HG03025 (cell line): ENCODE data around the gene PRSS36.
"Not testable (repeated sequence)": the region's sequence is repeated elsewhere in the genome, so short reads cannot be mapped to it uniquely, and the experiment has no call there.

ENCODE experiments used
- ATAC-seq: cut with Tn5 transposase; IDR thresholded peaks from one replicate; pipeline ENCODE4 v1.9.1; 2021; ENCODE audit warnings: mild to moderate bottlenecking, moderate library complexity; ENCODE audit not compliant: unreplicated experiment, low FRiP score

PRSS36 gene

GRCh38 chr16:31149894-31150890, at the start of gene PRSS36:
Gene PRSS36, minus strand, starts transcription at chr16:31150066. Its CDS starts 31 bp downstream, at chr16:31150035.
- ATAC-seq: no peak

- no peak for ATAC-seq
Observed at GRCh38 chr16:31199430-31200041, 49.7 kb upstream of the PRSS36 start.

DNA sequence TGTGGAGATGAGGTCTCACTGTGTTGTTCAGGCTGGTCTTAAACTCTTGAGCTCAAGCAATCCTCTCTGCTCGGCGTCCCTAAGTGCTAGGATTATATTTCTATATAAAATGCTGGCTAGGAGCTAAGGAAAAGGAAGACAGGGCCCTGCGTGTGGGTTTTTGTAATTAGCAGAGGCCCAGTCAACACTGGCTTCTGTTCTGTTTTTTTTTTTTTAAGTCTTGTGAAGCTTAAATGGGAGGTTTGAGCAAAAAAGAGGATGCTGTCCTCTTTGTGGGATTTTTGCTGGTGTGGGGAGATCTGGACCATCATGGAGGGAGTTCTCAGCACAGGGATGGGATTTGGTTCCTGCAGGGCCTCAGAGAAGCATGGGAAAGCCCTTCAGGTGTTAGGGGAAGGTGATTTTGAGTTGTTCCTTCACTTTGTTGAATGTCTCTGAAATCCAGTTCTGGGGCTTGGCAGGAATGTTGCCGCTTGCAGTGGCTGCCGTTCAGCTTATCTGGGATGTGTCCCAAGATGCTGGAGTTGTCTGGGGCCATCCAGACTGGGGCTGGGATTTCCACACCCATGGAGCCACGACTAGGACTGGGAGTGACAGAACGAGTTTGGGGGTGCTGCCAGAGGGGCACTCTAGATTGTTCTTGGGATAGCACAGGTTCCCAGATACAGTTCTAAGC, 48.5 kb upstream of the PRSS36 start:
- ATAC-seq: no peak

- ATAC-seq: no peak
Observed at GRCh38 chr16:31196324-31197088, 46.6 kb upstream of the PRSS36 start.

- ATAC-seq: not testable (repeated sequence)
Observed at GRCh38 chr16:31195861-31196260, 46.0 kb upstream of the PRSS36 start.

GRCh38 chr16:31194898-31195297, 45.0 kb upstream of the PRSS36 start:
- ATAC-seq: no peak

- ATAC-seq: no peak
Observed at GRCh38 chr16:31193874-31194273, 44.0 kb upstream of the PRSS36 start.

DNA sequence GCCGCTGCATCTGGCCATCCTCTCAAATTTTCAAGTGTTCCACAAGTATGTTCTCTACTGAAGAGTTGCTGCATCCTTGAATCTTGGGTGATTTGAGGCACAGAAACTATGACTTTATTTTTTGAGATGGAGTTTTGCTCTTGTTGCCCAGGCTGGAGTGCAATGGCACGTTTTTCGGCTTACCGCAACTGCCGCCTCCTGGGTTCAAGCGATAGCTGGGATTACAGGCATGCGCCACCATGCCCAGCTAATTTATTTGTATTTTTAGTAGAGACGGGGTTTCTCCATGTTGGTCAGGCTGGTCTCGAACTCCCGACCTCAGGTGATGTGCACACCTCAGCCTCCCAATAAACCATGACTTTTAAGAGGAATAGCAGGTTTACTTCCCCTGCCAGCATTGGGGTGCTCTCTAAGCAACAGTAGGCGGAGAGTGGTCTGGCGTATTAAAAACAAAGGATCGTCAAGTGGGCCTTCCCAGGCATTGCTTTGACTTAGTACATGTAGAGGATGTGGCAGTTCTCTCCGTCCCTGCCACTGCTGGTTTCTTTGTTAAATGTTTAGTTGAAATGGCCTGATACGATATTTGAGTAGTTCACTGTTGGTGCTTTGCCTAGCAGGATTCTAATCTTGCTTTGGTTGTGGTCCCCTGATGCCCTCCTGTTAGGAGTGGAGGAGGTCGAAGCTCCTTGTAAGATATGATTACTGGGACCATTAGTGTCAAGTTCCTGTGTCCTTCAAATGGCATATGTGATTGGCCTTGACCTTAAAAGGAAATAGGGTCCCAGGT, 43.2 kb upstream of the PRSS36 start:
- ATAC-seq: no peak

DNA sequence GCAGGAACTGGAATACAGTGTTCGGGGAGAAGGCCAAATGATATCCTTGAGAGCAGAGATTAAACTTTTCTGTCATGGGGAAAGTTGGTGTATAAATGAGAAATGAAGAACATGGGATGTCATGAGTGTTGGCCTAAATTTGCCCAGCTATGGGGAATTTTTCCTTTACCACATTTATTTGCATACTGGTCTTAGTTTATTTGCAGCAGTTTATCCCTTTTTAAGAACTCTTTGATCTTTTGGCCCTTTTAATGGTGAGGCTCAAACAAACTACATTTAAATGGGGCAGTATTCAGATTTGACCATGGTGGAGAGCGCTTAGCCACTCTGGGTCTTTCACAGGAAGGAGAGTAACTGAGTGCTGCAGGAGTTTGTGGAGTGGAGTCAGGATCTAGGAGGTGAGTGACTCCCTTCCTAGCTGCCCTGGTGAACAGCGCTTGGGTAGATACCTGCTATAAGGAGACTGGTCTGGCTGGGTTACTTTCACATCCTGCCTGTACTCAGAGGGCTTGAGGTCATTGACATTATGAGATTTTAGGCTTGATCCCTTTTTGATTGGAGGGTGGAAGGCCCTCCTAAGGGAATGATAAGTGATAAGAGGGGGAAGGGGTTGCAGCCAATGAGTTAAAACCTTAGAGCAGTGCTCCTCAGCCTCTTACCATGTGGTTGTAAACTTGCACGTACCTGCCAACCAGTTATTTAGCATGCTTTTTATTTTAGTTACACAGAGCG, 42.0 kb upstream of the PRSS36 start:
- ATAC-seq: no peak

DNA sequence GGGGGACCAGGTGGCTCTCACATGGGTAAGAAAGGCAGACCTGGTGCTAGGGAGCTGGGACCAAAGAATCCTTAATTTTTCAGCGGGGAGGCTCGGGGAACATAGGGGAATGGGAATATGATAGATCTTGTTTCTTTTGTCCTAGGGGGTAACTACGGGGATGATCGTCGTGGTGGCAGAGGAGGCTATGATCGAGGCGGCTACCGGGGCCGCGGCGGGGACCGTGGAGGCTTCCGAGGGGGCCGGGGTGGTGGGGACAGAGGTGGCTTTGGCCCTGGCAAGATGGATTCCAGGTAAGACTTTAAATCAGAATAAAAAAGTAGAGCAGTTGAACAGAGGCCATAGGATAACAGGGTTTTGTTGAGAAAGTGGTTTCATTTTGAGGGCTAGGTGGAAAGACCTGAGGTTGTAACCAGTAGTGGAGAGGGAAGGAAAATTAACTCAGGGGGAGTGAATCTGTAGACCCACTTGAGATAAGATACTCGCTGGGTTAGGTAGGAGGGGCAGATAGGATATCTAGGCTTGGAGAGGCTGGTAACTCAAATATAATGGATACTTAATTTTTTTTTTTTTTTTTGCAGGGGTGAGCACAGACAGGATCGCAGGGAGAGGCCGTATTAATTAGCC, 41.1 kb upstream of the PRSS36 start:
- ATAC-seq: no peak

DNA sequence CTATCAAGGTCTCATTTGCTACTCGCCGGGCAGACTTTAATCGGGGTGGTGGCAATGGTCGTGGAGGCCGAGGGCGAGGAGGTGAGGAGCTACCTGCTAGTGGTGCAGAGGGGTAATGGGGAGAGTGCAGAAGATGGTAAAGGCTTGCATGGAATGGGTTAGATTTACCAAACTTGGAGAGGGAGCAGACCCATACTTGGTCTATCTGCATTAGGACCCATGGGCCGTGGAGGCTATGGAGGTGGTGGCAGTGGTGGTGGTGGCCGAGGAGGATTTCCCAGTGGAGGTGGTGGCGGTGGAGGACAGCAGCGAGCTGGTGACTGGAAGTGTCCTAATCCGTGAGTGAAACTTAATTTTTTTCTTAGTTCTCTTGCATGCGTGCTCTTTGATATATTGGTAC, 40.2 kb upstream of the PRSS36 start:
- ATAC-seq: no peak

- no peak for ATAC-seq
Observed at GRCh38 chr16:31189412-31189778, 39.5 kb upstream of the PRSS36 start.

GRCh38 chr16:31188450-31189411, 38.9 kb upstream of the PRSS36 start:
- ATAC-seq: no peak

GRCh38 chr16:31187808-31188189, 37.9 kb upstream of the PRSS36 start:
- no peak for ATAC-seq

DNA sequence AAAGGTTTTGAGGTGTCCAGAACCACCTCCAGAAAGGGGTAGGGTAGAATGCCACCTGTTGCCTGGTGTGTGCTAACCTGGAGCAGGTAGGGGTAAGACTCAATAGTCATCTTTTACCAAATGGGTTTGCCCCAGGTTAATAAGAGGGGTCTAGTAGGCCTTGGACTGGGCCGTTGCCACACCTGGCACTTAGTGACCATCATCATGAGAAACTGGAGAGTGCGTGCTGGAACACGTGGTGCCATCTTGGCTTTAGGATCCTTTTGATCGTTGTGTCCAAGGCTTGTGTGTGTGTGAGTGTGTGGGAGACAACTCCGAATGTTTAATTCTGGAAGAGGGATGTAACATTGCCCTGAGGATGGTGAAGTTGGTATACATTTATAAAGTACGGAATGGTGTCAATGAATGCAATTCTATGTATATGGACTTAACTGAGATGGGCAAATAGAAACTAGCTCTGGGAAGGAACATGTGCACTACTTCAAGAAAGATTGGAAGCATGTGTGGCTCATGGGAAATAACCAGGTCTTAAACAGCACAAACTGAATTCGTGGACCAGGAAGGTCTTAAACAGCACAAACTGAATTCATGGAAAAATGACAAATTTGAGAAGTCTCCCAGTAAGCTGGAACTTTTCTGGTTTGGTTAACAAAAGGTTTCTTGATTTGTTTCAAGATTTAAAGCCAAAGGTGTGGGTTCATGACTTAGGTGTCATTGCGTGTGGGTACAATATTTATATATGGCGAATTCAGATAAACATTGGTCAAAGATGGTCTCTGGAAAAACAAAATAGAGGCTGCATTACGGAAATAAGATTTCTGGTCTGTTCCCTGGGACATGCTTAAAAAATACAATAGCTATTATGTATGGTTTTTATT, 37.3 kb upstream of the PRSS36 start:
- ATAC-seq: no peak

DNA sequence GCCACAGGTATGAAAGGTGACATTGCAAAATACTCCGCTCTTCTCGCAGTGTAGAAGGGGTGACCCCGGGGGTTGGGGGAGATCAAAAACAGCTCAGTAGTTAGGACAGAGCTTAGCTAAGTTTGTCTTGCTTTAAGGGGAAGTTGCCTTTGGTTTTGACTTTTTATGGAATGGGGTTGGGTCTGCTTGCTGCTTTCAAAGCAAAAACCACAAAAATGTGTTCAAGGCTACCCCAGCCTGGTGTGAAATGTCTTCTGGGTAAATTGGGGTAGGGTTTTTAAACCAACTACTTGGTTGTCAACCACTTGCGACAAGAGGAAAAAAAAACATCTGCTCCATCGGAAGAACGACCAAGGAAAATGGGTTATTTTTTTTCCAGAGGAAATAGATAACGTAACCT, 36.3 kb upstream of the PRSS36 start:
- ATAC-seq: no peak

- ATAC-seq: no peak
Observed at GRCh38 chr16:31185339-31185738, 35.5 kb upstream of the PRSS36 start.
